Measurements from ENCODE around the gene STXBP6.

DNA sequence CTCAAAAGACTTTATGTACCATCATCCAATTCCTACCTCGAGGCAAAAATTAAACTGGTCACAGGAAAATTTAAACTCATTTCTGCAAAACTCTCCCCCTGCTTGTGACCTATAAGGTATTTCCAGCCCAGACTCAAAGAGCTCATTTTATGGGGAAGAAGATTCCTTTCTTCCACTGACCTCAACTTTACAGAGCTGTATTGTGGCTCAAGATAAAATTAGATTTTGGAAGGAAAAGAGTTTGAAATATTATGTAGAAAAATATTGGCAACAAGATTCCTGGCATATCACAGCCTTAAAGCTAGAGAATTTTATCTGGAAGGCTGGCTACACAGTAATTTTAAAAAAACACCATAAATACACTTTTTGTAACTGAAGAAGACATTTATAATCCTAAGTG, 91.7 kb downstream of the STXBP6 start:
- no peak for TF ChIP-seq POLR2A (IDR thresholded peaks at IDR 0.05; ENCODE audit: low read depth, low read length)
- TF ChIP-seq, protein P1, sequence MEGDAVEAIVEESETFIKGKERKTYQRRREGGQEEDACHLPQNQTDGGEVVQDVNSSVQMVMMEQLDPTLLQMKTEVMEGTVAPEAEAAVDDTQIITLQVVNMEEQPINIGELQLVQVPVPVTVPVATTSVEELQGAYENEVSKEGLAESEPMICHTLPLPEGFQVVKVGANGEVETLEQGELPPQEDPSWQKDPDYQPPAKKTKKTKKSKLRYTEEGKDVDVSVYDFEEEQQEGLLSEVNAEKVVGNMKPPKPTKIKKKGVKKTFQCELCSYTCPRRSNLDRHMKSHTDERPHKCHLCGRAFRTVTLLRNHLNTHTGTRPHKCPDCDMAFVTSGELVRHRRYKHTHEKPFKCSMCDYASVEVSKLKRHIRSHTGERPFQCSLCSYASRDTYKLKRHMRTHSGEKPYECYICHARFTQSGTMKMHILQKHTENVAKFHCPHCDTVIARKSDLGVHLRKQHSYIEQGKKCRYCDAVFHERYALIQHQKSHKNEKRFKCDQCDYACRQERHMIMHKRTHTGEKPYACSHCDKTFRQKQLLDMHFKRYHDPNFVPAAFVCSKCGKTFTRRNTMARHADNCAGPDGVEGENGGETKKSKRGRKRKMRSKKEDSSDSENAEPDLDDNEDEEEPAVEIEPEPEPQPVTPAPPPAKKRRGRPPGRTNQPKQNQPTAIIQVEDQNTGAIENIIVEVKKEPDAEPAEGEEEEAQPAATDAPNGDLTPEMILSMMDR (IDR thresholded peaks at IDR 0.05; ENCODE audit: extremely low read depth in 1 of 2, insufficient read depth in 1 of 2, low read depth in 1 of 2, low read length in 2 of 2) = no peak
- TF ChIP-seq FOS (IDR thresholded peaks at IDR 0.05; ENCODE audit: borderline replicate concordance, insufficient read depth, low read length) = no peak
- TF ChIP-seq POLR2AphosphoS5 (IDR thresholded peaks at IDR 0.05; ENCODE audit: insufficient read depth, low read depth, low read length) = no peak
- TF ChIP-seq, protein P2, sequence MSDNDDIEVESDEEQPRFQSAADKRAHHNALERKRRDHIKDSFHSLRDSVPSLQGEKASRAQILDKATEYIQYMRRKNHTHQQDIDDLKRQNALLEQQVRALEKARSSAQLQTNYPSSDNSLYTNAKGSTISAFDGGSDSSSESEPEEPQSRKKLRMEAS (IDR thresholded peaks at IDR 0.05; ENCODE audit: insufficient read depth, insufficient read length) = no peak
- TF ChIP-seq EZH2 (IDR thresholded peaks at IDR 0.05; ENCODE audit: borderline replicate concordance, low read depth, low read length, severe bottlenecking) = no peak
- TF ChIP-seq MYC (IDR thresholded peaks at IDR 0.05; ENCODE audit: low read depth, low read length) = no peak
- TF ChIP-seq GATA2 (IDR thresholded peaks at IDR 0.05; ENCODE audit: insufficient read depth, insufficient read length, low read depth, low read length) = no peak
- no peak for TF ChIP-seq JUN (IDR thresholded peaks at IDR 0.05; ENCODE audit: borderline replicate concordance, insufficient read depth, insufficient read length, low read depth)

Measured in endothelial cell of umbilical vein (primary cell).